Activated CD8-positive, alpha-beta memory T cell treated with anti-CD3 and anti-CD28 coated beads, Interleukin-2, amount 50 U/mL, for 48 hours (primary cell): Measurements from ENCODE around the gene DMRT3.

ENCODE experiments used
- DNase-seq: peaks from one replicate; pipeline ENCODE4 v3.0.0-alpha.2; 2020

Gene DMRT3

GRCh38 chr9:976258-976942, at the start of gene DMRT3:
DMRT3 (plus strand) TSS chr9:976655; CDS start chr9:977002, 347 bp downstream.
- no peak for DNase-seq

GRCh38 chr9:926976-927375, 49.5 kb upstream of the DMRT3 start:
- no peak for DNase-seq

- DNase-seq = no peak
Observed at GRCh38 chr9:928363-929042, 48.0 kb upstream of the DMRT3 start.

- no peak for DNase-seq
Observed at GRCh38 chr9:929719-930118, 46.7 kb upstream of the DMRT3 start.

GRCh38 chr9:933356-933755, 43.1 kb upstream of the DMRT3 start:
- DNase-seq = no peak

- no peak for DNase-seq
Observed at GRCh38 chr9:935348-935965, 41.0 kb upstream of the DMRT3 start.

- DNase-seq = no peak
Observed at GRCh38 chr9:942805-943580, 33.5 kb upstream of the DMRT3 start.

- DNase-seq = no peak
Observed at GRCh38 chr9:947985-948384, 28.5 kb upstream of the DMRT3 start.

GRCh38 chr9:948497-948896, 28.0 kb upstream of the DMRT3 start:
- DNase-seq = no peak

GRCh38 chr9:950139-950538, 26.3 kb upstream of the DMRT3 start:
- DNase-seq = no peak

GRCh38 chr9:952546-952945, 23.9 kb upstream of the DMRT3 start:
- no peak for DNase-seq

GRCh38 chr9:959105-959504, 17.4 kb upstream of the DMRT3 start:
- no peak for DNase-seq

GRCh38 chr9:959914-960313, 16.5 kb upstream of the DMRT3 start:
- no peak for DNase-seq

- no peak for DNase-seq
Observed at GRCh38 chr9:962023-962422, 14.4 kb upstream of the DMRT3 start.

GRCh38 chr9:965497-965896, 11.0 kb upstream of the DMRT3 start:
- DNase-seq = no peak

GRCh38 chr9:966870-967269, 9.6 kb upstream of the DMRT3 start:
- DNase-seq = no peak

GRCh38 chr9:967436-967835, 9.0 kb upstream of the DMRT3 start:
- DNase-seq = no peak

GRCh38 chr9:967903-968641, 8.4 kb upstream of the DMRT3 start:
- DNase-seq = no peak

GRCh38 chr9:969310-970150, 6.9 kb upstream of the DMRT3 start:
- DNase-seq = no peak

- DNase-seq = no peak
Observed at GRCh38 chr9:970151-970996, 6.1 kb upstream of the DMRT3 start.
